Hindlimb muscle (tissue), 1 donor: ENCODE data around the gene ITPKB. TPM values are rescaled to one million over a fixed set of nuclear protein-coding genes. Genes with fewer than 3 reads are reported as not detected.
"Not testable (repeated sequence)": the region's sequence is repeated elsewhere in the genome, so short reads cannot be mapped to it uniquely, and the experiment has no call there.

ENCODE experiments used
- DNase-seq: peaks from one replicate; pipeline ENCODE4 v3.0.0-alpha.2; 2013
- polyA plus RNA-seq: library from polyadenylated mRNA; unstranded; fragments of 120-200 nt; gene quantifications from one replicate; pipeline ENCODE4 v1.2.1, GENCODE V29; 2013; ENCODE audit not compliant: insufficient read length

ITPKB gene
- 25.1 TPM for polyA plus RNA-seq

- DNase-seq, result peak; percentile 83
Observed at GRCh38 chr1:226738995-226739695, at the start of gene ITPKB. TSS of gene ITPKB (minus strand) at chr1:226739282. CDS start at chr1:226737458, 1,824 bp downstream.

GRCh38 chr1:226787638-226788037 is 48.6 kb upstream of the ITPKB start:
- DNase-seq, result no peak

DNA sequence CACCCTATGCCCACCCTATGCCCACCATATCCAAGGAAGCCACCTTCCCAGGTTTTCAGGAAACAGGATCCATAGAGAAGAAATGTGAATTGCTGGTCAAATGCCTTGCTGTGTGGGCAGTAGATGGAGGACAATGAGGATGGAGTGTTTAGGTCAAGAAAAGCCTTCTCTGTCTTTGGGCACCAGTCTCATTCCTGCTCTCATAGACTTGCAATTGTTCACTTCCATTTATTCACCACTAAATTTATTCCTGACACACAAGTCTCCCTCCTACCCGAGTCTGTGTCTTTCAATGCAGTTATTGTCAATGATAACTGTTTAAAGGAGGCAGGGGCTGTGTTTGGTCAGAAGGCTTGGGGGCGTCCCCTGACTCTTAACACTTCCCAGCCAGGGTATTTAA is 48.0 kb upstream of the ITPKB start:
- DNase-seq, result no peak

GRCh38 chr1:226786550-226786949 is 47.5 kb upstream of the ITPKB start:
- DNase-seq, result no peak

- no peak for DNase-seq
Observed at GRCh38 chr1:226785805-226786204, 46.7 kb upstream of the ITPKB start.

DNA sequence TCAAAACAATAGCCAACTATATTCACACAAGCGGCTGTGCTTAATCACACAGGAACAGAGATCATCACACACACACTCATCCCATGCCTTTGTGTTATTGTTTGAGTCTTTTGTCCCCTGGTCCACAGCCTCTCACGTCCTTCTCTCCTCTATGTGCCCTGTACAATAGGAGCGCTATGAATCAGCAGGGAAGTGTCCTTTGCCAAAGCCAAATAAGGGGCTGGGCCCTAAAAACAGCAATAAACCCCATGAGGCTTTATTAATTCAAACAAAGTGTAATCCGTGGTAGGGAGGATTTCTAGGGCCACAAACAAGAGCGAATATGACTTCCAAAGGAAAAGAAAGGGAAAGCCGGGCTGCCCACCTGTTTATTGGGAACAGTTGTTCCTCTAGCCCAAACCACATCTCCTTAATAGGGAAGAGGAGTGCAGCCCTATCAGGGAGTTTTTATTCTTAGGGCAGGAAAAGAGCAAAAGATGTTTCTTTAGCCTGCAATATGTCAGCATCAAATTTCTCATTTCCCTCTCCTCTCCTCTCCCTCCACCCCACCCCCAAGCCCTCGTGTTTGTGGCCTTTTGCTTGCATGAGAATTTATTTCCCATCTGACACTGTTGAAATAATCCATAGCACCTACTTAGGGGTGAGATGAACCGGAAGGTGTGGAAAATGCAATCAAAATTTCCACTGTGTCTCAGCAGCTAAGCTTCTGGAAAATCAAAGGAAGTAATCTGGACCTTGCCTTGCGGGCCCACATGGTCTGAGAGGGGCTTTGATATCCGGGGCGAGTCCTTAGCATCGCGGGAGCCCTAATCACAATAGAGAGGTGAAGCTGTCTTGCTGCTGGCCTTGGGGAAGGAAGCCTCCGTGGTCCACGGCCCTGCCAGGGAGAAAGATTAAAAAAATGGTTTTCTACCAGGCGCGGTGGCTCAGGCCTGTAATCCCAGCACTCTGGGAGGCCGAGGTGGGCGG is 45.3 kb upstream of the ITPKB start:
- no peak for DNase-seq

- DNase-seq, result no peak
Observed at GRCh38 chr1:226782845-226783601, 43.9 kb upstream of the ITPKB start.

GRCh38 chr1:226781937-226782609 is 43.0 kb upstream of the ITPKB start:
- no peak for DNase-seq

DNA sequence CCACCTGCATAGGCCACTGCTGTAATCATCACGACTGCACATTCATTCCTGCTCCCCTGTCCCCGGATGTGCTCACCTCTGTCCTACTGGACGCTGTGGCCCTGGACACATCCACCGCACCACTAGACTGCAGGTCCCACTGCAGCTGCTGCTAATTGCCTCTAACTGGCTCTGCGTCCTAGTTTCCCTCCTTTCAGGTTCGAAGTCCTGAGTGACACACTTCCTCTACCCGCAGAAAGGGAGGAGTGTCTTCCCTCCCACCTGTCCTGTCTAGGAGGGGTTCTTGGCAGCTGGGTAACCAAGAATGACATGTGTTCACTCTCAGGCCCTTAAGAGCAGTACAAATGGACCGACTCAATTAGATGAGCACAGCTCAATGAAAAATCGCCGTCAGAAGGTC is 40.5 kb upstream of the ITPKB start:
- DNase-seq, result no peak

DNA sequence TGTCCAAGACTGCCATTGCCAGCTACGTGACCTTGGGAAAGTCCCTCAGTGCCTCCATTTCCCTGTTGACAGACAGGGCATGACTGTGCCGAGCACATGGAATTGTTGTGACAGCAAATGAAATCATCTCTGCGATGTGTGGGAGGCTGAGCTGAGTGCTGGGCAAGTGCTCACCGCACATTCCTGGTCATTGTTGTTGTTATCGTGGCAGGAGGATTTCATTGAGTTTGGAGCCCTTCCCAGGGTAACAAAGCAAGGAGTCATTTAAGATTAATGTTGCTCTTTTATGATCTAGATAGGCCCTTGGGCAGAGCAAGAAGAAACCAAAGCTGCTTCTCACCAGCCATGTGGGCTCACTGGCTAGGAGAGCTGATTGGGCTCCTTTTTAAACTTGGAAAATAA is 39.6 kb upstream of the ITPKB start:
- no peak for DNase-seq

GRCh38 chr1:226776975-226777374 is 37.9 kb upstream of the ITPKB start:
- no peak for DNase-seq

DNA sequence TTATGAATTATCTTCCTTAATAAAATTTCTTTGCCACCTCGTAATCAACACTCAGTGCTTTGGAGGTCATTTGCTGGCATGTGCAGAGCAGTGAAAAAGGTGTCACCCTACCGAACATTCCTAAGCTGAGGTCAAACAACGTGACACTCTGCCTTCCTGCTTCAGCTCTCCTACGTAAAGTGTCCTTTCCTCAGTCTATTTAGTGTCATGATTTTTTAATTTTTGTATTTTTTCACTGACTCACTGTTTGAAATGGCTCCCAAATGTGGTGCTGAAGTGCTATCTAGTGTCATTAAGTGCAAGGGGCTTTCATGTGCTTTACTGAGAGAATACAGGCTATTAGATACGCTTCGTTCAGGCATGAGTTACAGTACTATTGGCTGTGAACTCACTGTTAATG is 37.0 kb upstream of the ITPKB start:
- no peak for DNase-seq

DNA sequence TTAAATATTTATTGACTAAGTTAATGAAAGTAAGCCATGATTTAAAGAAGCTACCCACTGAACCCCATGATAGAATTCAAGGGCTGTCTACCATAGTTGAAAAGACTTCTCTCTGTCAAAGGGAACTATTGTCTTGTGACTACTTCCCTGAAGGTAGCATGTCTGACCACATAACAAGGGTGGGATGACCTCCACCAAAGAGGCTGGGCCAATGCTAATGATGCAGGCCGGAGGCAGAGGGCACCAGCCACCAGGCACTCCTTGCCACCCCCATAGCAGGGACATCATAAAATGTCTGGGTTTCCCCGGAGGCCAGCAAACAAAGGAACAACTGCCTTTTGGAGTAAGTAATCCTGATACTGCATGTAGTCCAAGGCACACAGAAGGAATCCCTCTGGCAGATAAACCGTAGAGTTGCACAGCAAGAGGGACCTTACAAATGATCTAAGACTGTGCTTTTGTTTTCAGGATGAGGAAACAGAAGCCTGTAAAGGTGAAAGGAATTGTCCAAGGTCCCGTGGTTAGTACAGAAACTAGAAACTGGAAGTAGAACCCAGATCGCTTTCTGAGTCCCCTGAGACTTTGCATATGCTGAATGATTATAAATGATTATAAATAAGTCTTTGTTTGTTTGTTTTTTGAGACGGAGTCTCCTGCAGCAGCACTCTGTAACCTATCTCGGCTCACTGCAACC is 33.5 kb upstream of the ITPKB start:
- DNase-seq, result no peak

GRCh38 chr1:226767170-226767569 is 28.1 kb upstream of the ITPKB start:
- DNase-seq, result not testable (repeated sequence)

DNA sequence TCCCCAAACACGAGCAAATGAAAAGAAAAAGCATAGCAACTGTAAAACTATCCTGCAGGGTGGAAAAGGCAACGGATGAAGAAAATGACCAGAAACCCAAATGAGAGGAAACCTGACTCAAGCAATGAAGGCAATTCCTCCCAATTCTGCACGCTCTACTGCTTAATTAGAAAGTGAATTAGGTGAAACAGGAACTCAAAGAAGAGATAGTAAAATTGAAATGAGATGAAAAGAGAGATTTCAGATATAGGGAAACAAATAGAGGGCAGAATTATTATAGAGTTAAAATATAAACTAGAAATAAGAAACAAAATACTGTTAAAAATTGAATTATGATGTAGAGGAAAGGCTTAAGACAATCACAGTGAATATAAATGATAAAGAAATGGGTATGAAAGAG is 27.5 kb upstream of the ITPKB start:
- no peak for DNase-seq

GRCh38 chr1:226764533-226764932 is 25.5 kb upstream of the ITPKB start:
- DNase-seq, result no peak

- DNase-seq, result no peak
Observed at GRCh38 chr1:226763905-226764264, 24.8 kb upstream of the ITPKB start.

GRCh38 chr1:226762988-226763904 is 24.2 kb upstream of the ITPKB start:
- DNase-seq, result no peak

GRCh38 chr1:226762055-226762454 is 23.0 kb upstream of the ITPKB start:
- no peak for DNase-seq

DNA sequence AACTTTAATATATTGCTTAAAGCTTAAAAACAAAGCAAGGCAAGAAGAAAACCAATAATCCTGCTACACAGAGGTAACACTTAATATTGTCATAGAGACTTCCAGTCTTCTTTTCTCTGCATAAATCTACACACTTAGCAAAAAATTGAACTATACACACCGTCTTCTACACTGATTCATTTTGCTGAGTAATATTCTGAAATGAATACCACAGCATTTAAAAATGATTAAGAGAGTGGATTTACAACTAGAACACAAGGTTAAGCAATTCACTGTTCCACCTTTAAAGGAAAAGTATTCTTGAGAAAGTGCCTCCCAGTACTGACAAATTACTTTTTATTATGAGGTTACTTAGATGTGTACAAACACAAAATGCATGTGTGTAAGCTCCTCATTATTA is 22.2 kb upstream of the ITPKB start:
- no peak for DNase-seq
